Transverse colon (tissue), 4 donors: ENCODE measurements around the gene PKLR. TPM values are rescaled to one million over a fixed set of nuclear protein-coding genes. Genes with fewer than 3 reads are reported as not detected.

ENCODE experiments used
- DNase-seq: peaks from one replicate; pipeline ENCODE4 v3.0.0-alpha.2; 2019
- H3K27ac ChIP-seq, 4 donors: fragments of 200-600 bp; sonication (generic); 2 replicates each; pipeline ENCODE4 v1.5.1; 2016 to 2018; ENCODE audit warnings: inconsistent platforms in 4 of 4
- H3K27me3 ChIP-seq: fragments of 200-600 bp; sonication (generic); 2 replicates; pipeline ENCODE4 v1.5.1; 2017; ENCODE audit warnings: inconsistent platforms
- H3K36me3 ChIP-seq, 4 donors: fragments of 200-600 bp; sonication (generic); 2 replicates each; pipeline ENCODE4 v1.5.1; 2017 to 2019; ENCODE audit warnings: inconsistent platforms in 4 of 4
- H3K4me1 ChIP-seq, 4 donors: fragments of 200-600 bp; sonication (generic); 2 replicates each; pipeline ENCODE4 v1.5.1; 2017 to 2020; ENCODE audit warnings: inconsistent platforms in 4 of 4
- H3K4me3 ChIP-seq, 4 donors: fragments of 200-600 bp; sonication (generic); 1 replicate in 1 of 4; 2 replicates in 3 of 4; pipeline versions ENCODE4 v1.5.1 to v1.6.1; 2017 to 2019; ENCODE audit warnings: inconsistent platforms in 4 of 4
- H3K9me3 ChIP-seq, 2 donors: fragments of 200-600 bp; sonication (generic); 2 replicates each; pipeline ENCODE4 v1.5.1; 2017 to 2019; ENCODE audit warnings: inconsistent platforms in 2 of 2
- EP300 ChIP-seq: sonication (generic); formaldehyde crosslinking; IDR thresholded peaks from one replicate; pipeline ENCODE4 v1.6.1; 2017; ENCODE audit warnings: antibody characterized with exemption, low read depth
- POLR2A ChIP-seq: fragments of 450-650 bp; IDR thresholded peaks from one replicate; pipeline ENCODE4 v1.6.1; 2016; ENCODE audit warnings: antibody characterized with exemption, mild to moderate bottlenecking, moderate library complexity
- POLR2AphosphoS5 ChIP-seq, 3 donors: sonication (generic); formaldehyde crosslinking; IDR thresholded peaks; one replicate each; pipeline ENCODE4 v1.6.1; 2016; ENCODE audit warnings: antibody characterized with exemption in 3 of 3
- WGBS, 2 donors: methylation state at CpG; one replicate each; pipeline ENCODE4 v1.1.5; 2018; ENCODE audit warnings: low coverage in 1 of 2; 5-methylcytosine and 5-hydroxymethylcytosine counted together
- in situ Hi-C, 4 donors: fragments of 200-750 bp; cut with MboI; loops; one replicate each; pipeline versions ENCODE4 v1.15.0 to v1.15.1; 2017; ENCODE audit warnings: low sequenced_read_pairs in 3 of 4, low pct_ligation_motif_present in 1 of 4, low pct_unique_long_range_greater_than_20kb in 1 of 4
- intact Hi-C: fragments of 100-400 bp; cut with DNase I; formaldehyde crosslinking; loops from one replicate; pipeline ENCODE4 v1.15.1; 2023; ENCODE audit warnings: low total_unique reads
- total RNA-seq, 4 donors: library from RNA; depleted of rRNA; stranded (reverse); fragments of >200 nt; gene quantifications; one replicate each; pipeline ENCODE4 v1.1.0, GENCODE V29; 2016
- TF ChIP-seq, protein P1 (sequence below), 5 experiments: fragments of 200-600 bp in 3 of 5; fragments of 450-650 bp in 2 of 5; sonication (generic) in 3 of 5; IDR thresholded peaks; 1 replicate in 2 of 5; 2 replicates in 3 of 5; pipeline ENCODE4 v1.5.1; 2016 to 2017; ENCODE audit warnings: antibody characterized with exemption in 5 of 5, inconsistent platforms in 3 of 5, mild to moderate bottlenecking in 2 of 5, moderate library complexity in 1 of 5

The PKLR gene
- total RNA-seq: 1 to 10 TPM in 1 of 4 donors, under 1 TPM in 2, not detected in 1; 0.40 to 5.6 (median 0.64) TPM

DNA sequence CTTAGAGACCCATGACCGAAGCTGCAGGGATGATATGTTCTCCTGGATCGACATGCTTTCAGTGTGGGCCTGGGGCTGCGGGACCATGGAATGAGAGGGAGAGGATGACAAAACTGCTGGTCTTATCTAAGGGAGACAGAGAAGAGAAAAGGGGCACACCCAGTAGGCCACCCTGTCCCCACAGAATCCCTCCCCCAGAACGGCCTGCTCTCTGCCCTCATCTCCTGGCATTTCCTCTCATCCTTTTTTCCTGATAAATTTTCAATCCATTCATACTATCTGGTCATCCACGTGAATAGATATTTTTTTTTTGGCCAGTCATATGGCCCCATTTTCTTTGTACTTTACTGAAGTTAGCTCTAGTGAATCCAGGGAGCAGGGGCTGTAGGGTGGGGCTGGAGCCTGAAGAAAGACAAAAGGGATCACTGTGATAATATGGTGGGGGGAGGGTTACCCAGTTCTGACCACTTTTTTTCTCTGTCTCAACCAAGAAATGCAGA, at the start of gene PKLR:
PKLR (minus strand) TSS at position 97 of the 500 bp plus-strand sequence; CDS start at position 54, 43 bp downstream.
- H3K4me3 ChIP-seq: no peak within 1 kb of the TSS
- H3K27me3 ChIP-seq: peaks cover 6% of the 10 kb centered on the region
- DNase-seq: no peak
- H3K36me3 ChIP-seq: no peaks in the 10 kb centered on the region
- no peaks in the 10 kb centered on the region for H3K9me3 ChIP-seq
- H3K4me1 ChIP-seq: peaks cover 0 to 14% (median 3%) of the 10 kb centered on the region in 4 donors
- intact Hi-C loops (no loop called here), in situ Hi-C loops (no loop called here)
- no peak for TF ChIP-seq POLR2A
- no peak within 1 kb of the TSS for H3K27ac ChIP-seq
- WGBS, 2 donors: 89 to 91% methylated on average over 4 to 5 of the region's 5 CpGs

DNA sequence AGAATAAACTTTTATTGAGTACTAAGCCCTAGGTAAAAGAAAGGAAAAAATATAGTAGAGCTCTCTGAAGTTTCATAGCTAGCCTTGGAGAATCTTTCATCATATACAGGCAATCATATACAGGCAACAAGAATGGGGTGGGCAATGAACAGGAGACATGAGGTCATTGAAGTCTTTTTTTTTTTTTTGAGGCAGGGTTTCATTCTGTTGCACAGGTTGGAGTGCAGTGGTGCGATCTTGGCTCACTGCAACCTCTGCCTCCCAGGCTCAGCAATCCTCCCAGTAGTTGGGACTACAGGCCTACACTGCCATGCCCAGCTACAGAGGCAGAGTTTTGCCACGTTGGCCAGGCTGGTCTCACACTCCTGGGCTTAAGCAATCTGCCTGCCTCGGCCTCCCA, 41.6 kb upstream of the PKLR start:
- WGBS, 2 donors: 92% methylated on average over 3 of the region's 3 CpGs; no CpG with 5 or more reads in 1 of the 2 donors
- H3K4me3 ChIP-seq: no peak overlapping the region
- DNase-seq: no peak
- TF ChIP-seq EP300: no peak
- TF ChIP-seq, protein P1, sequence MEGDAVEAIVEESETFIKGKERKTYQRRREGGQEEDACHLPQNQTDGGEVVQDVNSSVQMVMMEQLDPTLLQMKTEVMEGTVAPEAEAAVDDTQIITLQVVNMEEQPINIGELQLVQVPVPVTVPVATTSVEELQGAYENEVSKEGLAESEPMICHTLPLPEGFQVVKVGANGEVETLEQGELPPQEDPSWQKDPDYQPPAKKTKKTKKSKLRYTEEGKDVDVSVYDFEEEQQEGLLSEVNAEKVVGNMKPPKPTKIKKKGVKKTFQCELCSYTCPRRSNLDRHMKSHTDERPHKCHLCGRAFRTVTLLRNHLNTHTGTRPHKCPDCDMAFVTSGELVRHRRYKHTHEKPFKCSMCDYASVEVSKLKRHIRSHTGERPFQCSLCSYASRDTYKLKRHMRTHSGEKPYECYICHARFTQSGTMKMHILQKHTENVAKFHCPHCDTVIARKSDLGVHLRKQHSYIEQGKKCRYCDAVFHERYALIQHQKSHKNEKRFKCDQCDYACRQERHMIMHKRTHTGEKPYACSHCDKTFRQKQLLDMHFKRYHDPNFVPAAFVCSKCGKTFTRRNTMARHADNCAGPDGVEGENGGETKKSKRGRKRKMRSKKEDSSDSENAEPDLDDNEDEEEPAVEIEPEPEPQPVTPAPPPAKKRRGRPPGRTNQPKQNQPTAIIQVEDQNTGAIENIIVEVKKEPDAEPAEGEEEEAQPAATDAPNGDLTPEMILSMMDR (IDR thresholded peaks at IDR 0.05): no peak
- TF ChIP-seq POLR2A: no peak
- TF ChIP-seq POLR2AphosphoS5 (IDR thresholded peaks at IDR 0.05): no peak
- no peaks in the 10 kb centered on the region for H3K4me1 ChIP-seq
- H3K9me3 ChIP-seq: no peaks in the 10 kb centered on the region
- intact Hi-C loops: no loop called here
- H3K27ac ChIP-seq: no peak overlapping the region
- no peaks in the 10 kb centered on the region for H3K27me3 ChIP-seq
- in situ Hi-C loops: loop anchor here in 1 of 4 donors (25.0 kb wide), 1 partner anchor 244 kb away; no protein-coding TSS in a partner anchor
- peaks cover 0 to 80% (median 37%) of the 10 kb centered on the region in 4 donors for H3K36me3 ChIP-seq

DNA sequence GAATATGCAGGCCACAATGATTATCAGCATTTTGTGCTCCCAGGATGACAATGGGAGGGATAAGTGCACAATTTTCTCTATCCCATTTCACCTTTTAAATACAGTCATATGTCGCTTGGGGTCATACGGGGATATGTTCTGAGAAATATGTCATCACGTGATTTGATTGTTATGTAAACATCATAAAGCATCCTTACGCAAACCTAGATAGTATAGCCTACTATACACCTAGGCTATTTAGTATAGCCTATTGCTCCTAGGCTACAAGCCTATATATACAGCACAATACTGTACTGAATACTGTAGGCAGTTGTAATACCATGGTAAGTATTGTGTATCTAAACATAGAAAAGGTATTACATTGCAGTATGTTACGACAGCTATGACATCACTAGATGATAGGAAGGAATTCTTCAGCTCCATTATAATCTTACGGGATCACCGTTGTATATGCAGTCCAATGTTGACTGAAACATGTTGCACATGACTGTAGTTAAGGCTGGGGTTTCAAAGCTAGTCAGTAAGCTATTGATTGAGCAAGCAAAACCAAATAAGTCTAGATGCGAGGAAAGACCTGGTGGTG, 38.4 kb upstream of the PKLR start:
- no peak for DNase-seq
- Histone ChIP-seq H3K4me1 (no peaks in the 10 kb centered on the region), H3K27me3 (no peaks in the 10 kb centered on the region), H3K4me3 (no peak overlapping the region), H3K9me3 (no peaks in the 10 kb centered on the region), H3K36me3 (peaks cover 0 to 81% (median 40%) of the 10 kb centered on the region in 4 donors), H3K27ac (no peak overlapping the region)
- TF ChIP-seq POLR2A (no peak), POLR2AphosphoS5 (IDR thresholded peaks at IDR 0.05) (no peak), EP300 (no peak)
- TF ChIP-seq, protein P1 (IDR thresholded peaks at IDR 0.05): no peak
- intact Hi-C loops: no loop called here
- 44 to 72% methylated on average over 8 of the region's 8 CpGs for WGBS, 2 donors
- in situ Hi-C loops: loop anchor here in 1 of 4 donors (25.0 kb wide), 1 partner anchor 248 kb away; no protein-coding TSS in a partner anchor

DNA sequence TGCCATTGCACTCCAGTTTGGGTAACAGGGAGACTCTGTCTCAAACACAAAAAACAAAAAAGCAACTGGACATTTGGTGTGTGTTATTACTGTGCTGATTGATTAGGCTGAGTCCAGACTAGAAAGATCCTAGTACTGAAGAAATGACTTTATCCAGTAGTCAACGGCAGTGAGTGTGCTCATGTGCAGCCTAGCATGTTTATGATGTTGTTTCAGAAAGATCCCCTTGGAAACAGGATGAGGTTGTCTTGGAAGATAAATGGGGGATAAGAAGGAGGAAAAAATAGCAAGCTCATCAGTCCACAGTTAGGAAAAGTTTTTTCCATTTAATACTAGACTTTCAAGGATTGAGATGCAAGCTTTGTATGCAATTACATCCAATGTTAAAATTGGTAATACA, 33.7 kb upstream of the PKLR start:
- Histone ChIP-seq H3K27me3 (no peaks in the 10 kb centered on the region), H3K4me1 (no peaks in the 10 kb centered on the region), H3K9me3 (no peaks in the 10 kb centered on the region), H3K27ac (no peak overlapping the region), H3K4me3 (no peak overlapping the region), H3K36me3 (peaks cover 0 to 54% (median 18%) of the 10 kb centered on the region in 4 donors)
- TF ChIP-seq POLR2AphosphoS5 (IDR thresholded peaks at IDR 0.05) (no peak), POLR2A (no peak), EP300 (no peak)
- TF ChIP-seq, protein P1 (IDR thresholded peaks at IDR 0.05): no peak
- WGBS, 2 donors: 50 to 66% methylated on average over 1 of the region's 1 CpG
- intact Hi-C loops (no loop called here), in situ Hi-C loops (loop anchor here in 1 of 4 donors (25.0 kb wide), 1 partner anchor 252 kb away; no protein-coding TSS in a partner anchor)
- no peak for DNase-seq
